Measurements from ENCODE around the gene NRP2.

DNA sequence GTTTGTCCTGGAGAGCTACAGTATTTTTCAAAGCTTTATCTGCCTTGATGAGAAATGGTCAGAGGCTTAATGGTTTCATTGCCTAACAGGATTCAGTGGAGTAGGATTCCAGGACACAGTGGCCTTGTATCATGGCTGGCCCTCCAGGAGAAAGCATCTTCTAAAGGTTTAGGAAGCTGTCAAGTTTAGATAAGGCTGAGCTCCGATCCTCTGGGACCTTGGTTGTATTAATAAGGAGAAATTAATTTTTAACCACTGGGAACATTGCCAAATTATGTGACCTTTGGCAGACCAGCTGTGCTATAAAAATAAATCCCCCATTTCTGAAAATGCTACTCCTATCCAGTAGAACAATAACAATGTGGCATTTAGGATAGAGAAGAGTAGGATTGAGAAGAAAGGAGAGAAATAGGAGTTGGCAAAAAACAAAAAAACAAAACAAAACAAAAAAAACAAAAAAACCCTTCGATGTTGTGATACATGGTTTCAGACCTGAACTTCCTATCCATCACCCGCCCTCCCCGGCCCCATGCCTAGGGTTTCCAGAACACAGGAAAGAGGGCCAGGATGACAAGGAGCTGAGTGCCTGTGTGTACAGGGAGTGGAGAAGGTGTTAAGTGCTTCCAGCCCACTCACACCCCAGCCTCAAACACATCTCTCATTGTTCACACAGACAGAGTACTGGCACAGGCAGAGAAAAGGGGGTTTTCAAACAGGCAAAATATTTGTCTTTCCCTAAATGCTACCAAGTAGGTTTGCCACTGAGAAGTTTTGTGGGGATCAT, 6.3 kb downstream of the NRP2 start:
- TF ChIP-seq POLR2A (IDR thresholded peaks at IDR 0.05): no peak
- TF ChIP-seq, protein P1, sequence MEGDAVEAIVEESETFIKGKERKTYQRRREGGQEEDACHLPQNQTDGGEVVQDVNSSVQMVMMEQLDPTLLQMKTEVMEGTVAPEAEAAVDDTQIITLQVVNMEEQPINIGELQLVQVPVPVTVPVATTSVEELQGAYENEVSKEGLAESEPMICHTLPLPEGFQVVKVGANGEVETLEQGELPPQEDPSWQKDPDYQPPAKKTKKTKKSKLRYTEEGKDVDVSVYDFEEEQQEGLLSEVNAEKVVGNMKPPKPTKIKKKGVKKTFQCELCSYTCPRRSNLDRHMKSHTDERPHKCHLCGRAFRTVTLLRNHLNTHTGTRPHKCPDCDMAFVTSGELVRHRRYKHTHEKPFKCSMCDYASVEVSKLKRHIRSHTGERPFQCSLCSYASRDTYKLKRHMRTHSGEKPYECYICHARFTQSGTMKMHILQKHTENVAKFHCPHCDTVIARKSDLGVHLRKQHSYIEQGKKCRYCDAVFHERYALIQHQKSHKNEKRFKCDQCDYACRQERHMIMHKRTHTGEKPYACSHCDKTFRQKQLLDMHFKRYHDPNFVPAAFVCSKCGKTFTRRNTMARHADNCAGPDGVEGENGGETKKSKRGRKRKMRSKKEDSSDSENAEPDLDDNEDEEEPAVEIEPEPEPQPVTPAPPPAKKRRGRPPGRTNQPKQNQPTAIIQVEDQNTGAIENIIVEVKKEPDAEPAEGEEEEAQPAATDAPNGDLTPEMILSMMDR (IDR thresholded peaks at IDR 0.05): no peak

Measured in ovary (tissue), 3 donors.